Middle frontal gyrus (tissue), 1 donor: Measurements from ENCODE around the gene CCR9.

ENCODE experiments used
- DNase-seq: peaks from one replicate; pipeline ENCODE4 v3.0.0-alpha.2; 2015; ENCODE audit warnings: low spot score; ENCODE audit errors: extremely low spot score

The CCR9 gene

GRCh38 chr3:45872569-45872968, 13.8 kb upstream of the CCR9 start:
- DNase-seq, result no peak

- no peak for DNase-seq
Measured at GRCh38 chr3:45873036-45873435, 13.3 kb upstream of the CCR9 start.

DNA sequence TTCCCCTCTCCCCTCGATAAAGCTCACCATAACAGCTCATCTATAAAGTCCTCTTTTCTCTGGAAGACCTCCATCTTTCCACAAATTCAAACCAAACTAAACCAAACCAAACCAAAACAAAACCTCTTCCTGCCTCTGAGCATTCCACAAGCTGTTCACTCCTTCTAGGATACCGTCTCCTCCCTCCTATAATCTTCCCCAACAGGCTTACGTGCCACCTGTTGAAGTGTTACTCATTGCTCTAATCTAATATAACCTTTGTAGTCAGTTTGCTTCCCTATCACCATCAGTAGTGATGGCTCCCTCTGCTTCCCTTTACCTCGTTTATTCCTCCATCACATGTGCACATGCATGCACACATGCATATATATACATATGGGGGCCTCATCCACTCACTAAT, 12.7 kb upstream of the CCR9 start:
- DNase-seq, result no peak

DNA sequence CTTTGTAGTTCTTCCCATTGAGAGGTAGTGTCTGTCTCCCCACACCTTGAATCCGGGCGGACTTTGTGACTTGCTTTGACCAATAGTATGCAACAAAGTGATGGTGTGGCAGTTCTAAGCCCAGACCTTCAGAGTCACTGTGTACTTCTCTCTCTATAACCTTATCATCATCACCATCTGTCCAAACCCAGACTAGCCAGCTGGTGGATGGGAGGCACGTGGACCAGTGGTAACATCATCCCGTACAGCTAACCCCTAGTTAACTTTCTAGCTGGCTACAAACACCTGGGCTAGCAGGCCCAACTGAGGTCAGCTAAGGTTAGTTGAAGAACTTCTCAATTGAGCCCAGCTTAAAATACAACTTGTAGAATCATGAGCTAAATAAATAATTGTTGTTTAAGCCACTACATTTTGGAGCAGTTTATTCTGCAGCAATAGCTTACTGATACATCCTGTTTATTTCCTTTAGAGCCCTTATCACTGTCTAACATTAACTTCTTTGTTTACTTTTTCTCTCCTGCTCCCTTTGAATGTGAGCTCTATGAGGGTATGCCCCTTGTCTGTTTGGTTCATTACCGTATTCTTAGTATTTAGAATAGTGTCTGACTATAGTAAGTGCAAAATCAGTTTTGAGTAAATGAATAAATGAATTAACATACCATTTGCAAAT, 11.5 kb upstream of the CCR9 start:
- DNase-seq, result no peak

DNA sequence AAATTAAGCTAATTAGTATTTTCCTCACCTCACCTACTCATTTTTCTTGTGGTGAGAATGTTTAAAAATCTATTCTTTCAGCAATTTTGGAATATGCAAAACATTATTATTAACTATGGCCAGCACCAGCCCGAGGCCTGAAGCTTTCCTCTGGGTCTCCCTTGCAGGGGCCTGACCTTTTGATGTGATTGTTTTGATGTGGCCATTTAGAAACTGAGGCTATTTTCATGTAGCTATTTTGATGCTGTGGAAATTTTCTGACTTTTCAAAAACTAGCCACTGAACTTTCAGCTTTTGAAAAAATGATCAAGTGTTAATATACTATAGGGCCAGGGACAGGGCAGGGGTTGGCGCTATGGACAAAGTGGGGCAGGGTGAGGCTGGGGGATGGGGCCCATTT, 8.2 kb upstream of the CCR9 start:
- DNase-seq, result no peak

DNA sequence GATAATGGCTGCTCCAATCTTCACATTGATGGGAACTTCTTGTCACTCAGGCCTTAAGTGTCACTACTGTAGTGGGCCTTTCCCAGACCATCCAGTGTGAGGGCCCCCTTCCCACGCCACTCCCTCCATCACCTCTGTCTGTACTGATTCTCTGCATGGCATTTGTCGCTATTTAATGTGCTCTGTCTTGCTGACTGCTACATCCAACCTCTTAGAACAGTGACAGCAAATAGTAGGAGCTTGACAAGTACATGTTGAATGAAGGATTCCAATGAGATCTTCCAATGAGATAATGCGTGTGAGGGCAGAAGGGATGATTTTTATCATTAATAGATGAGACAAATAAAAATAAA, 5.6 kb upstream of the CCR9 start:
- no peak for DNase-seq

GRCh38 chr3:45881078-45882022, 5.0 kb upstream of the CCR9 start:
- no peak for DNase-seq

GRCh38 chr3:45884368-45885201, 1.8 kb upstream of the CCR9 start:
- DNase-seq, result peak; percentile 46

- no peak for DNase-seq
Measured at GRCh38 chr3:45887285-45887684, 942 bp downstream of the CCR9 start.

DNA sequence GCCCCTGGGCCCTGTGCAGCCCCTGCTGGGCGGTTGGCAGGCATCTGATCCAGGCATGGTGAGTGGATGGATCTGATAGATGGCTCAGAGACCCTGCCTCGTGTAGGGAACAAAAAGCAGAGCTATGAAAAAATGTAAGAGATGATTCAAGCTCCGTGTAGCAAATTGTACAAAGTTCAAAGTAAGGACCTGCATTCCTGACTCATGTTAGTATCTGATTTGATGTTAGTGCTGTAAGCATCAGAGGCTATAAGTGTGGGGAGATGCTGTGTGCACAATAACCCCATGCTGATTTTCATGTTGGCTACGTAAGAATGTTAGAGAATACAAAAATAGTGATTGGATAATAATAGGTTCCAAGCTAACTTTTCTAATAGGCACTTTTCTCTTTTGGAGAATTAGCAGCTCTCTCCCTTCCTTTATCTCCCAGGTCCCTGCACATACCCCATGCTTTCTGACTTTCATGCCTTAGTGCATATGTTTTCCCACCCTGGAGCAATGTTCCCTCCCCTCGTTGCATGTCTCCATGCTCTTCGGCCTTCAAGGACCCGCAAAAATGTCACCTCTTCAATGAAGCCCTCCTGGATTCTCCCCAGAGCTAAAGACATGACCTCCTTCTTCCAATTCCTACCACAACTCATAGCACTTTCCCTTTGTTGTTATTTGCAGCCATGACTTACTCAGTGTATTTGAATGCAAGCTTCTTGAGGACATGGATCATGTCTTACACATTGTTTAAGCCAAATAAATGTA, 1.6 kb downstream of the CCR9 start:
- no peak for DNase-seq

- DNase-seq, result no peak
Measured at GRCh38 chr3:45889337-45889736, 3.0 kb downstream of the CCR9 start.

DNA sequence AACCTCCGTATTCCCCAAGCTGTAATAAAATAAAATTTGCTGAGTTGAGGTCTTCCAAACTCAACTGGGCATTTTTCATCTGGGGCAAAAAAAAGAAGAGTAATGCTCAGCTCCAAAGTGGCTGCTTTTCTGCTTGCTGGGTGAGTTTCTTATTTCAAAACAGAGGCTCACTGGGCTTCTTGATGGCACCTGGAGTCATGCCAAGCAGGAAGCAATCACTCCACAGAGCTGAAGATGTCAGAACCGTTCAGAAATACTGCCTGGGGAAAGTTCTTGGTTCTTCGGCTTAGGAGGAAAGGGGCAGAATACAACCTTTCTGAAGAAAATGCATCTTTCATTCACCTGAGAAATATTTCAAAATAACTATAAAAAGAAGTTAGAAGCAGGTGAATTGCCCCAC, 4.1 kb downstream of the CCR9 start:
- no peak for DNase-seq

DNA sequence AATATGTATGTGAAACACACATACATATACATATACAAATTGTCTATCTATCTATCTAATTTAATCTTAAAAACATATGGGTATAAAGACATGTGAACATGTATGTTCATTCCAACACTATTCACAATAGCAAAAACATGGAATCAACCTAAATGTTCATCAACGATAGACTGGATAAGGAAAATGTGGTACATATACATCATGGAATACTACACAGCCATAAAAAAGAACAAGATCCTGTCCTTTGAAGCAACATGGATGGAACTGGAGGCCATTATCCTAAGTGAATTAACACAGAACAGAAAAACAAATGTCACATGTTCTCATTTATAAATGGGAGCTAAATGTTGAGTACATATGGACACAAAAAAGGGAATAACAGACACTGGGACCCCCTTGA, 5.8 kb downstream of the CCR9 start:
- no peak for DNase-seq

GRCh38 chr3:45894015-45894414, 7.7 kb downstream of the CCR9 start:
- DNase-seq, result no peak

DNA sequence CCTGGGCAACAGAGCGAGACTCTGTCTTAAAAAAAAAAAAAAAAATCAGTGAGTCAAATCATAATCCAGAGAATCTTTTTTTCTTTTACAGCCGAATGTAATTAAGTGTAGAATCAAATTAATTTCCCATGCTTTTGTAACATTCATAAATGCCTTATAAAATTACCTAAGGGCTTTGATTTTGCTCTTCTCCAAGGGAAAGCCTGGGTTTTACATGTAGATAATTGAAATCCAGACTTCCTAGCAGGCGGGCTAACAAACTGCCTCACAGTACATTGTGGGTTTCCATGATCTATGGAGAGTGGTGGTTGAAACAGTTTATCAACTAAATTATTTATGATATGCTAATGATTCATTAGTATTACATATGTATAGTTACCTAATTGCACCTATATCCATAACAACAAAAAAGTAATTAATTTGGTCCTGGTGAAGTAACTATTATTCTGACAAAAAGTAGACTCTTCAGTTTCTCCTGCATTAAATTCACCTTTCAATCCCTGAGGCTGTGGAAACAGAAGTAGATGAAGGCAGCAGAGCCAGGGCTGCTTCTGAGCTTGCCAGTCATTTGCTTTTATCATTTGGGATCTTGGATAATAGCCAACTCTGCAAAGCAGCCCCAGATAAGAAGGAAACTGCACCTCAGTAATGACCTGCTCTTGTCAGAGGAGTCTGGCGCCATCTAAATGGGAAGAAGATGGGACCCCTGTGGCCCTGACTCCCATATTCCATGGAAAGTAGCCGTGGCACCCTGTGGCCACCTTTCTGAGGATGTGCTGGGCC, 9.5 kb downstream of the CCR9 start:
- DNase-seq, result no peak

DNA sequence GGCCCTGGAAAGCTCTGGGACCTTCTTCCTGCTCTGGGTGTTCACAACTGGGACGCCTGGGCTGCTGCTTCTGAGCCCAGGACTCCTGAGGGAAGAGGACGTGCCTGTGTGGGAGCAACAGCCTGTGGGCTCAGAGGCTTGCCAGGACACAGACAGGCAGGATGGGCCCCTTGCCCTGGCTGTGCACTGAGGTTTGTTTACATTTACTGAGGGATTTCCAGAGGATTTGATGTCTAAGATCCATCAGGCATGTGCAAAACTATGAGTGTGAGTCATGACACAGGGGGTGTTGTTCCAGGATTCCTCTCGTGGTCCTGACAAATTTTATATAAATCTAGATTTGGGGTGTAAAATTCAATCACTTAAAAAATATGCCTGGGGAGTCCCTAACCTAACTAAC, 10.6 kb downstream of the CCR9 start:
- no peak for DNase-seq

DNA sequence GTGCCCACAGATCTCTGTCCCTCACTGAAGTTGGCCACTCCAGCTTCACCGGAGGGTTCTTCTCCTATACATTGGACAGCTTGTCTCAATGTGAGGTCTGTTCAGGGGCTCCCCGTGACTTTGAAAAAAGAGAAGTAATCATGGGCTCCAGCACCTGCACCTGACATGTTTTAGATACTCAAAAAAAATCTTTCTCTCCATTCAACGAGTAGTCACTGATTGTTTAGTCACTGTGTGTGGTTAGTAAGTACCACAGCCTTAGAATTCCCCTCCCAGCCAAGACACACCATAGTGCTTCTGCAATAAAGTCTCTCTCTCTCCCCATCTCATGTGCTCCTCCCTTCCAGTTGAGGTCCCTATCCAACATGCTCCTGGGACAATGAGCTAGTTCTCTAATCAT, 18.6 kb downstream of the CCR9 start:
- DNase-seq, result no peak

DNA sequence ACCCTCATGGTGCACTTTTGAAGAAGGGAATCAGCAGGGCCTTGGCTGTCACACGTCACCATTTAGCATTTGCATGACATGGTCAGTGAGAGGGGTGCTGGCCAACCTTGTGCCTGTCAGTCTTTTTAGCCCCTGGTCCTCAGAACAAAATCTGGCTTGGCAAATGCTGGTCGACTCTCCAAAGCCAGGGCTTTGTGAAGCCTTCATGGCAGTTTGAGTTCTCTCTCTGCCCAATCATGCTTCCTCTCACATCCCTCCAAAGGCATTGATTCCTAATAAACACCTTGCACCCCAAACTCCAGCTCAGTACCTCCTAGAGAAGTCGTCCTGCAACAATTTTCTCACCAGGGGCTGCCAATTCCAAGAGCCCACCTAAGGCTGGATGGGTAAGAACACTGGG, 19.4 kb downstream of the CCR9 start:
- no peak for DNase-seq

DNA sequence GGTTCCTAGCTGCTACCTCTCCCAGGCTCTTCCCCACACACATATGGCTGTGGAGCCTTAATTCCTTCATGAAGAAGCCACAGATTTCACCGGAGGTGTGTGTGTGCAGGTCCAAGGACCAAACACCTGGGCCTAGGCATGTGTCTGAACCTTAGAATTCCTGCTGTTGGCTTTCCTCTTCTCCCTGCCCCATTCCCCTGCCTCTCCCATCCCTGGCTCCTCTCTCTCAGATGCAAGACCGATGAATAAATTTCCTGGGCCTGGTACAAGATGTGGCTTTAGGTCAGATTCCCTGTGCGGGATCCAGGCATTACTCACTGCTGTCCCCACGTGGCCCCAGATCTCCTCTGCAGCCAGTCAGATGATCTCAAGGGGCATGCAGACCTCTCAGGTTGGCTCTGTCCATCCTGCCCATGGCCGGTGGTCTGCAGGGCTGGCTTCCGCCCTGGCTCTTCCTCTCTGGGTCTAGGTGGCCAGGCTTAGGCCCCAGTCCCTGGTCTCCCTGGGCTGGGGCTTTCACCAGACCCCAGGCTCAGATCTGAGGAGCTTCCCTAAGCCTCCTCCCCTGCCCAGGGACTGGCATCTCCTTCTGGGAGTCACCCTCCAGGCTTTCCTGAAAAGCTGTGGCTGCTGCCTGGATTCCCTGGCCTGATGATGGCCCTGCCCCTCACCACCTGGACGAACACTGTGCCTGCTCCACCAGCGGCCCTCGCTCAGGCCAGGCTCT, 20.5 kb downstream of the CCR9 start:
- DNase-seq, result no peak
